ENCODE measurements around the gene EVI2B.

GRCh38 chr17:31339906-31340661 is 26.2 kb upstream of the EVI2B start:
- TF ChIP-seq, protein P1, sequence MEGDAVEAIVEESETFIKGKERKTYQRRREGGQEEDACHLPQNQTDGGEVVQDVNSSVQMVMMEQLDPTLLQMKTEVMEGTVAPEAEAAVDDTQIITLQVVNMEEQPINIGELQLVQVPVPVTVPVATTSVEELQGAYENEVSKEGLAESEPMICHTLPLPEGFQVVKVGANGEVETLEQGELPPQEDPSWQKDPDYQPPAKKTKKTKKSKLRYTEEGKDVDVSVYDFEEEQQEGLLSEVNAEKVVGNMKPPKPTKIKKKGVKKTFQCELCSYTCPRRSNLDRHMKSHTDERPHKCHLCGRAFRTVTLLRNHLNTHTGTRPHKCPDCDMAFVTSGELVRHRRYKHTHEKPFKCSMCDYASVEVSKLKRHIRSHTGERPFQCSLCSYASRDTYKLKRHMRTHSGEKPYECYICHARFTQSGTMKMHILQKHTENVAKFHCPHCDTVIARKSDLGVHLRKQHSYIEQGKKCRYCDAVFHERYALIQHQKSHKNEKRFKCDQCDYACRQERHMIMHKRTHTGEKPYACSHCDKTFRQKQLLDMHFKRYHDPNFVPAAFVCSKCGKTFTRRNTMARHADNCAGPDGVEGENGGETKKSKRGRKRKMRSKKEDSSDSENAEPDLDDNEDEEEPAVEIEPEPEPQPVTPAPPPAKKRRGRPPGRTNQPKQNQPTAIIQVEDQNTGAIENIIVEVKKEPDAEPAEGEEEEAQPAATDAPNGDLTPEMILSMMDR (IDR thresholded peaks at IDR 0.05), result no peak
- no peak for TF ChIP-seq POLR2A (IDR thresholded peaks at IDR 0.05)
- TF ChIP-seq EP300 (IDR thresholded peaks at IDR 0.05), result no peak

Data from ovary (tissue), 3 donors.